ENCODE data around the gene SCG3. TPM values are rescaled to one million over a fixed set of nuclear protein-coding genes. Genes with fewer than 3 reads are reported as not detected.
A peak's percentile ranks its signal among the peaks of the same experiment; 100 is the strongest.

Gene SCG3
- total RNA-seq, 1 experiment from 2014 or later: 22.7 TPM

DNA sequence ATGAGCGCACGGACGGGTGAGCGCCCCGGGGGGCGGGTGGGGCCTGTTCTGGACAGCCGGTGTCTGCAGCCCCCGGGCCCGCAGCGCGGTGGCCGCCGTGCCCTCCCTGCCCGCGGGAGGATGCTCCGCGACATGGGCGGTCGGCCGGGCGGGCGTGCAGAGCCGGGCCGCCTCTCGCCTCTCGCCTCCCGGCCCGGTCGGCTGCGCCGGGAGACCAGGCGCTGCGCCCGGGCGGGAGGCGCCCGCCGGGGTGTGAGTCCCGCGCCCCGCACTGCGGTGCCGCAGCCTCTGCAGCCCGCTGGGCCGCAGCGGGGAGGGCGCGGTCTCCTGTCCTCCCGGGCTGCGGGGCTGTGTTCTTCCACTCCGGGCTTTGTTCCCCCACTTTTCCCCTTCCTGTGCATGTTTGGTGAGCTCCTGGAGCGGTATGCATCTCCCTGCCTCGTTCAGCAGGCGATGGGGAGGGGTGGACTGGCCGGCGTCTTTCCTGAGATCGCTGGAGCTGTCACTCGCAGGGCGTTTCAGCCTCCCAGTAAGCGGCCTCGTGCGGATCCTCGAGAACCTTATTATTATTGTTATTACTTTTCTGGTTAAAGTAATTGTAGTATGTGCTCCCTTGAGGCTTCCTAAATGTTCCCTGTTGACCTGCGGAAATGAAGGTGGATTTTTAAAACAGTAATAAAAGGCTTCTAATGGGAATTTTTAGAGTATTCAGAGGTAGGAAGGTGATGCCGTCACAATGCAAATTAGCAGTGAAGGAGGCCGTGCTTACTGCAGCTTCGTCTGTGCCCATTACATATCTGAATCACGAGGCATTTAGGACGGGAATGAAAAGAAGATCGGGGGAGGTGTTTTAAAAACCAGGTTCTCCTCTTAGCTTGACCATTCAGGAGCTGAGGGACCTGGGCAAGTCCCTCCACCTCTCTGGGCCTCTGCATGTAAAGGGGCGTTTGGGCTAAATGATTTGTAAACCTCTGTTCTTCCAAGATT lies 70.7 kb downstream of the SCG3 start:
- H2BK15ac ChIP-seq (ENCODE audit: low read depth, low read length): no peak overlapping the region
- no peak overlapping the region for H3K4ac ChIP-seq (ENCODE audit: low read depth, low read length)
- peaks cover 19% of the 10 kb centered on the region; the same call in 1 of the 2 replicates for H3K27me3 ChIP-seq (ENCODE audit: insufficient read depth, low read length)
- no peak overlapping the region for H4K91ac ChIP-seq (ENCODE audit: insufficient read length, low read depth, low read length)
- H3K9ac ChIP-seq (ENCODE audit: extremely low read depth, insufficient read length, low read length): no peak overlapping the region
- no peak overlapping the region for H2AFZ ChIP-seq (ENCODE audit: low read length)
- WGBS (ENCODE audit: extremely low coverage, insufficient read length, low lambda C conversion rate): no CpG with 5 or more reads among the region's 71 CpGs
- H3K4me2 ChIP-seq (ENCODE audit: insufficient read depth, insufficient read length, low read length): peak overlapping the region; percentile 76
- no peak overlapping the region for H2BK5ac ChIP-seq (ENCODE audit: insufficient read length, low read length)
- H3K9me3 ChIP-seq (ENCODE audit: control insufficient read depth, low read depth, low read length): no peaks in the 10 kb centered on the region
- no peak overlapping the region for H2BK12ac ChIP-seq (ENCODE audit: insufficient read length, low read depth, low read length)
- H3K4me1 ChIP-seq (ENCODE audit: insufficient read depth, low read length): no peaks in the 10 kb centered on the region
- H3K23ac ChIP-seq (ENCODE audit: insufficient read length, low read depth, low read length): no peak overlapping the region
- H3K4me3 Mint-ChIP-seq: peak overlapping the region; percentile 83 to 94
- no peak overlapping the region for H3T11ph ChIP-seq (ENCODE audit: low read length)
- no peaks in the 10 kb centered on the region for H3K79me2 ChIP-seq (ENCODE audit: insufficient read depth, low read length)
- TF ChIP-seq, protein P1, sequence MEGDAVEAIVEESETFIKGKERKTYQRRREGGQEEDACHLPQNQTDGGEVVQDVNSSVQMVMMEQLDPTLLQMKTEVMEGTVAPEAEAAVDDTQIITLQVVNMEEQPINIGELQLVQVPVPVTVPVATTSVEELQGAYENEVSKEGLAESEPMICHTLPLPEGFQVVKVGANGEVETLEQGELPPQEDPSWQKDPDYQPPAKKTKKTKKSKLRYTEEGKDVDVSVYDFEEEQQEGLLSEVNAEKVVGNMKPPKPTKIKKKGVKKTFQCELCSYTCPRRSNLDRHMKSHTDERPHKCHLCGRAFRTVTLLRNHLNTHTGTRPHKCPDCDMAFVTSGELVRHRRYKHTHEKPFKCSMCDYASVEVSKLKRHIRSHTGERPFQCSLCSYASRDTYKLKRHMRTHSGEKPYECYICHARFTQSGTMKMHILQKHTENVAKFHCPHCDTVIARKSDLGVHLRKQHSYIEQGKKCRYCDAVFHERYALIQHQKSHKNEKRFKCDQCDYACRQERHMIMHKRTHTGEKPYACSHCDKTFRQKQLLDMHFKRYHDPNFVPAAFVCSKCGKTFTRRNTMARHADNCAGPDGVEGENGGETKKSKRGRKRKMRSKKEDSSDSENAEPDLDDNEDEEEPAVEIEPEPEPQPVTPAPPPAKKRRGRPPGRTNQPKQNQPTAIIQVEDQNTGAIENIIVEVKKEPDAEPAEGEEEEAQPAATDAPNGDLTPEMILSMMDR (conservative IDR thresholded peaks at IDR 0.05): no peak
- H3K27ac ChIP-seq (ENCODE audit: insufficient read length, low read depth, low read length): no peak overlapping the region
- H4K5ac ChIP-seq (ENCODE audit: insufficient read length, low read depth, low read length): no peak overlapping the region
- H2BK20ac ChIP-seq (ENCODE audit: low read depth, low read length, poor library complexity, severe bottlenecking): no peak overlapping the region
- no peak overlapping the region for H3K27ac Mint-ChIP-seq
- peaks cover 12 to 15% of the 10 kb centered on the region in 2 experiments for H3K4me1 Mint-ChIP-seq
- H3K36me3 Mint-ChIP-seq (ENCODE audit: insufficient read depth in 1 of 3, low read depth in 3 of 3): peaks cover 0 to 1% (median 0%) of the 10 kb centered on the region in 3 experiments; a peak in 1 of 7 replicates
- H3K23me2 ChIP-seq (ENCODE audit: insufficient read length, low read depth, low read length, poor library complexity, severe bottlenecking): peaks cover 7% of the 10 kb centered on the region
- no peaks in the 10 kb centered on the region for H3K79me1 ChIP-seq (ENCODE audit: insufficient read depth, low read depth, low read length, poor library complexity, severe bottlenecking)
- H3K14ac ChIP-seq (ENCODE audit: insufficient read depth, low read length): no peak overlapping the region
- H3K27me3 Mint-ChIP-seq (ENCODE audit: low read depth): peaks cover 80% of the 10 kb centered on the region
- no peak overlapping the region for H3K56ac ChIP-seq (ENCODE audit: insufficient read length, low read depth, low read length)
- no peaks in the 10 kb centered on the region; a peak in 1 of 5 replicates for H3K9me3 Mint-ChIP-seq
- H3K18ac ChIP-seq (ENCODE audit: insufficient read length, low read depth, low read length): no peak overlapping the region
- no peak overlapping the region for H2AK5ac ChIP-seq (ENCODE audit: insufficient read length, low read length)
- DNase-seq: peak; percentile 50
- no peak overlapping the region for H4K8ac ChIP-seq (replicated peaks; ENCODE audit: insufficient read length, low read depth, low read length)
- no peaks in the 10 kb centered on the region for H4K20me1 ChIP-seq (ENCODE audit: control insufficient read depth, insufficient read depth, insufficient read length)
- H2BK120ac ChIP-seq (ENCODE audit: low read depth, low read length, poor library complexity, severe bottlenecking): no peak overlapping the region
